ENCODE measurements around the gene VSTM5.

- TF ChIP-seq POLR2A (IDR thresholded peaks at IDR 0.05; ENCODE audit: extremely low read depth, insufficient read length) (no peak), CTCF (IDR thresholded peaks at IDR 0.05; ENCODE audit: low read depth, low read length) (no peak), MAX (IDR thresholded peaks at IDR 0.05; ENCODE audit: low read depth, low read length) (no peak), MYC (IDR thresholded peaks at IDR 0.05; ENCODE audit: low read depth, low read length) (no peak)
These were observed 20.2 kb upstream of the VSTM5 start for GRCh38 chr11:93870616-93871015.

All from NB4 (cell line).